PC-9 (cell line): Measurements from ENCODE around the gene KLF2.

ENCODE experiments used
- EZH2 ChIP-seq: fragments of 200-600 bp; sonication (generic); IDR thresholded peaks from 2 replicates; pipeline ENCODE4 v1.8.0; 2017; ENCODE audit warnings: antibody characterized with exemption, low read depth
- TF ChIP-seq, protein P1 (sequence below): fragments of 200-600 bp; sonication (generic); conservative IDR thresholded peaks from 2 replicates; pipeline ENCODE4 v1.6.1; 2017; ENCODE audit warnings: mixed run types, antibody characterized with exemption, mild to moderate bottlenecking, moderate library complexity

DNA sequence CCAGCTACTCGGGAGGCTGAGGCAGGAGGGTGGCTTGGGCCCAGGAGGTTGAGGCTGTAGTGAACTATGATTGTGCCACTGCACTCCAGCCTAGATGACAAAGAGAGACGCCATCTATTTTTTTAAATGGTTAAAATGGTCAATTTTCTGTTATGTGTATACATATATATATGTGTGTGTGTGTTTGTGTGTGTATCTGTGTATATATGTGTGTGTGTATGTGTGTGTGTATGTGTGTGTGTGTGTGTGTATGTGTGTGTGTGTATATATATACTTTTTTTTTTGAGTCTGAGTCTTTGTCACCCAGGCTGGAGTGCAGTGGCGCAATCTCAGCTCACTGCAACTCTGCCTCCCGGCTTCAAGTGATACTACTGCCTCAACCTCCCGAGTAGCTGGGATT lies 42.9 kb upstream of the KLF2 start:
- no peak for TF ChIP-seq EZH2
- TF ChIP-seq, protein P1, sequence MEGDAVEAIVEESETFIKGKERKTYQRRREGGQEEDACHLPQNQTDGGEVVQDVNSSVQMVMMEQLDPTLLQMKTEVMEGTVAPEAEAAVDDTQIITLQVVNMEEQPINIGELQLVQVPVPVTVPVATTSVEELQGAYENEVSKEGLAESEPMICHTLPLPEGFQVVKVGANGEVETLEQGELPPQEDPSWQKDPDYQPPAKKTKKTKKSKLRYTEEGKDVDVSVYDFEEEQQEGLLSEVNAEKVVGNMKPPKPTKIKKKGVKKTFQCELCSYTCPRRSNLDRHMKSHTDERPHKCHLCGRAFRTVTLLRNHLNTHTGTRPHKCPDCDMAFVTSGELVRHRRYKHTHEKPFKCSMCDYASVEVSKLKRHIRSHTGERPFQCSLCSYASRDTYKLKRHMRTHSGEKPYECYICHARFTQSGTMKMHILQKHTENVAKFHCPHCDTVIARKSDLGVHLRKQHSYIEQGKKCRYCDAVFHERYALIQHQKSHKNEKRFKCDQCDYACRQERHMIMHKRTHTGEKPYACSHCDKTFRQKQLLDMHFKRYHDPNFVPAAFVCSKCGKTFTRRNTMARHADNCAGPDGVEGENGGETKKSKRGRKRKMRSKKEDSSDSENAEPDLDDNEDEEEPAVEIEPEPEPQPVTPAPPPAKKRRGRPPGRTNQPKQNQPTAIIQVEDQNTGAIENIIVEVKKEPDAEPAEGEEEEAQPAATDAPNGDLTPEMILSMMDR = no peak
